Putamen (tissue), 1 donor: ENCODE results near the gene DET1.

Experiments
- DNase-seq: peaks from one replicate; pipeline ENCODE4 v3.0.0-alpha.2; 2016; ENCODE audit warnings: low spot score

Gene DET1

DNA sequence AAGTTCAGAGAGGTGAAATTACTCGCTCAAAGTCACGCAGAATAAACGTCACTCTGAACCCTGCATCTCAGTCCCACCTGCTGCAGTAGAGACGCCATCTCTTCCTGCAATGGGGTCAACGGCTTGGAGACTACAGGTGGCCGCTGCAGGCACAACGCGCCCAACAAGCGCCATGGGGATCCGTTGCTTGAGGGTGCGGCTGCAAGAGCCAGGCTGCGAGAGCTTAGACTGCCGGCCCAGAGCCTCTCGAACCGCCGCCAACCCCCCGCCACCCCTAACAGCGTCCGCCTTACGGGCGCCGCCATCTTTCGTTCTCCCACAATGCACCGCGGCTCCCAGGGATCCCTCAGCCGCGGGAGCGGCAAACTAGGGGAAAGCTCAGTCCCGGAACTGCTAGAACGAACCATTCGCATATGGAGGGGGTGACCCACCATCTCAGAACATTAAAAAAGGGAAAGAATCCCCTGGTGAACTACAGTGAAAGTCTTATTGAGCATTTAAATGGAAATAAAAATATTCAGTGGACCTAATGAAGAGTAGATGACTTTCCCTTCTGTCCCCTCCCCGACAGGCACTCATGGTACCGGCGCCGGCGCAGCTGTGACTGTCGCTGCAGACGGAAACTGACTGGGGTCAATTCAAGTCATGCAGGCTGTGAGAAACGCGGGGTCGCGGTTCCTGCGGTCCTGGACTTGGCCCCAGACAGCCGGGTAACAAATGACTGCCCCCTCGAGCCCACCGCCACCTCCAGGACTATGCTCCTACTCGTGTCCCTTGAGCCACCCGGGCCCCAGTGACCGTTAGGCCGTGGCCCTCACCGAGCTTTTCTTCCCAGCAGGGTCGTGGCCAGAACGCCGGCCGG, 79.2 kb downstream of the DET1 start, which contains the start of the genes MRPL46 and MRPS11:
TSS of gene MRPL46 (minus strand) at position 316 of the 862 bp plus-strand sequence. CDS start at position 305, 11 bp downstream.
TSS of gene MRPS11 (plus strand) at position 636 of the 862 bp plus-strand sequence. CDS start at position 646, 10 bp downstream.
- DNase-seq = peak; percentile 93

DNA sequence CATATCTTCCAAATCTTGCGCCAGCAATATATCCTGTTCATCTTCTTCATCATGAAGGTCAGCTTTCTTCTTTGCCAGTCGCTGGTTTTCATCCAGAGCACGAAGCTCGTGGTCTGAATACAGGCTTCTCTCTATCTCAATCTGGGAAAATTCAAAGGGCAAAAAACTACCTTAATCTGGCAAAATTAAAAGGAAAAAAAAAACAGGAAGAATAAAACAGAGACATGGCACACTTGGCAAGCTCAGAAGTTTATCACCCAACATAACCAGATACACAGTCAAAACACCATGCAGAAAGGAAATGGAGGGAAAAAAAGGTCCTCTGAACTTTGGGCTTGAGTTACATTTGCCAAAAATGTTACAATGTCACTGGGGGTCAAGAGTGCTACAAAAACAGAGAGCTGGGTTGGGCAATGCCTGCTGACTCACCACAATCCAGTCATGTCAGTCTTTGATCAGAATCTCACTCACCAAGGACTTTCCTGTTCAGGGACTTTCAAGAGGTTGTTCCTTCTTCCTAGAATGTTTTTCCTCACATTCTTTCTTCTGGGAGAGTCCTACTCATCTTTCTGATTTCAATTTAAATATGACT, 80.8 kb downstream of the DET1 start:
- DNase-seq = no peak

DNA sequence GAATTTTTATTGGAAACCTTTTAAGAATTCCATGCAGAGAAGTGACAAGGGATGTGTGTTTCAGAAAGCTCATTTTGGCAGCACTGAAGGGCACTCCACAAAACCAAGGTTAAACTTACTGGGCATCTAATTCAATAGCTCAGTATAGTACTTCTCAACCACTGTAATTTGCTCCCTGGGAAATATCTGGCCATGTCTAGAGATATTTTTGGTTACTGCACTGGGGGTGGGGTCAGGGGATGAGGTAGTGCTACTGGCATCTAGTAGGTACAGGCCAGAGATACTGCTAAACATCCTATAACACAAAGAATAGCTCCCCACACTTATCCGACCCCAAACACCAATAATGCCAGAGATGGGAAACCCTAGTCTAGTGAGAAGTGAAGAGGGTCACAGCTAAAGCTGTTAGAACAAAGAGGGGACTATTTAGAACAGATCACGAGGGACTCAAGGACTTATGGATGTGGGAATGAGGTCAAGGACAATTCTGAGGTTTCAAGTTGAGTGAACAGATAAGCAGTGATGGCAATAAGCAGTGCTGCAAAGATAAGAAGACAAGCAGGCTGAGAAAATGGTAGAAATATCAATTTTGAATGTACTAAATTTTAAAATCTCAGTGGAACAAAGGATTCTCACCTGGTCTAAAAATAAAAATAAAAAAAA, 82.5 kb downstream of the DET1 start:
- DNase-seq = no peak
